SK-N-SH (cell line): ENCODE measurements around the gene MTERF4.

ENCODE experiments used
- EZH2phosphoT487 ChIP-seq: fragments of 200-600 bp; sonication (generic); IDR thresholded peaks from 2 replicates; pipeline ENCODE4 v1.6.1; 2017; ENCODE audit warnings: low read depth, mixed run types, mild to moderate bottlenecking, antibody characterized with exemption, moderate library complexity, borderline replicate concordance
- RCOR1 ChIP-seq: fragments of 150-350 bp; IDR thresholded peaks from 2 replicates; pipeline ENCODE4 v1.6.1; 2017; ENCODE audit warnings: antibody characterized with exemption, low read length
- TF ChIP-seq, protein P1 (sequence below): fragments of 200-600 bp; sonication (generic); IDR thresholded peaks from 2 replicates; pipeline ENCODE4 v1.6.1; 2017; ENCODE audit warnings: antibody characterized with exemption, mild to moderate bottlenecking, moderate library complexity

DNA sequence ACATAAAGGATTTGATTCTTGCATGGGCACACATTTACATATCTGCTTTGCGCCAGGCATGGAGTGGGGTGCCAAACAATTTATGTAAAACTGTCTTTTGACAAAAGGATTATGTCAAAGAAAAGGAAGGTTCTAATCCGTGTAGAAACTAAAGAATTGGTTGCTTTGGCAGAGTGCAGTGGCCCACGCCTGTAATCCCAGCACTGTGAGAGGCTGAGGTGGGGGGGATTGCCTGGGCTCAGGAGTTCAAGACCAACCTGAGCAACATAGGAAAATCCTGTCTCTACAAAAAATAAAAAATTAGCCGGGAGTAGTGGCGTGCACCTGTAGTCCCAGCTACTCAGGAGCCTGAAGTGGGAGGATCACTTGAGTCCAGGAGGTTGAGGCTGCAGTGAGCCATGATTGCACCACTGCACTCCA is 1.1 kb upstream of the MTERF4 start:
- TF ChIP-seq, protein P1, sequence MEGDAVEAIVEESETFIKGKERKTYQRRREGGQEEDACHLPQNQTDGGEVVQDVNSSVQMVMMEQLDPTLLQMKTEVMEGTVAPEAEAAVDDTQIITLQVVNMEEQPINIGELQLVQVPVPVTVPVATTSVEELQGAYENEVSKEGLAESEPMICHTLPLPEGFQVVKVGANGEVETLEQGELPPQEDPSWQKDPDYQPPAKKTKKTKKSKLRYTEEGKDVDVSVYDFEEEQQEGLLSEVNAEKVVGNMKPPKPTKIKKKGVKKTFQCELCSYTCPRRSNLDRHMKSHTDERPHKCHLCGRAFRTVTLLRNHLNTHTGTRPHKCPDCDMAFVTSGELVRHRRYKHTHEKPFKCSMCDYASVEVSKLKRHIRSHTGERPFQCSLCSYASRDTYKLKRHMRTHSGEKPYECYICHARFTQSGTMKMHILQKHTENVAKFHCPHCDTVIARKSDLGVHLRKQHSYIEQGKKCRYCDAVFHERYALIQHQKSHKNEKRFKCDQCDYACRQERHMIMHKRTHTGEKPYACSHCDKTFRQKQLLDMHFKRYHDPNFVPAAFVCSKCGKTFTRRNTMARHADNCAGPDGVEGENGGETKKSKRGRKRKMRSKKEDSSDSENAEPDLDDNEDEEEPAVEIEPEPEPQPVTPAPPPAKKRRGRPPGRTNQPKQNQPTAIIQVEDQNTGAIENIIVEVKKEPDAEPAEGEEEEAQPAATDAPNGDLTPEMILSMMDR: no peak
- TF ChIP-seq EZH2phosphoT487 (no peak), RCOR1 (no peak)
